Measurements from ENCODE around the gene FRMD4A. TPM values are rescaled to one million over a fixed set of nuclear protein-coding genes. Genes with fewer than 3 reads are reported as not detected.
A peak's percentile ranks its signal among the peaks of the same experiment; 100 is the strongest.
"Not testable (repeated sequence)": the region's sequence is repeated elsewhere in the genome, so short reads cannot be mapped to it uniquely, and the experiment has no call there.

The FRMD4A gene
- total RNA-seq, 1 experiment from 2014 or later: 18.3 TPM

DNA sequence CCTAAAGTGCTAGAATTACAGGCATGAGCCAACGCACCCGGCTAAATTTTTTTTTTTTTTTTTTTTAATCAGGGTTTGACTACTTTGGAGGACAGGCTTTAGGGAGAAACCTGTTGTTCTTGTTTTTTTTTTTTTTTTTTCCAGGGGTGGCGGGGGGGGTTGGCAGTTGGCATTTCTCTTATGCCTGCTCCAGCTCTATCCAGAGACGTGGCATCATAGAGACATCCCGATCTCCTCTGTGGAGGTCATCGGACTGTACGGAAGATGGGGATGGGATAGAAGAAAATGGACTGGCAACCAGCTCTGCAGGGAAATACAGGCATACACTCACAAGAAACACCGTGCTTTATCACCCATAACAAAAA is 613.2 kb downstream of the FRMD4A start:
- intact Hi-C loops (cut with micrococcal nuclease; ENCODE audit: unreplicated experiment): loop anchor here (2.0 kb wide), 1 partner anchor 59 kb away; no protein-coding TSS in a partner anchor
- no TSS peak for BruUV-seq (replicated peaks)
- Histone ChIP-seq H3K27me3 (ENCODE audit: insufficient read depth, low read depth) (no peaks in the 10 kb centered on the region), H2AFZ (peak overlapping the region; percentile 72), H3K79me2 (ENCODE audit: low read depth) (no peaks in the 10 kb centered on the region), H3K27ac (peak overlapping the region; percentile 65), H3K9me2 (ENCODE audit: insufficient read depth) (no peaks in the 10 kb centered on the region), H3K4me1 (replicated peaks; ENCODE audit: insufficient read depth) (peaks cover 27% of the 10 kb centered on the region), H4K20me1 (ENCODE audit: insufficient read depth) (no peaks in the 10 kb centered on the region), H3K4me3 (peak overlapping the region; percentile 55), H3K9me3 (ENCODE audit: insufficient read depth, low read depth) (no peaks in the 10 kb centered on the region), H3K4me2 (peak overlapping the region; percentile 90), H3K36me3 (ENCODE audit: low read depth) (no peaks in the 10 kb centered on the region), H3F3A (ENCODE audit: insufficient read depth, low read depth) (peaks cover 32% of the 10 kb centered on the region)
- POLR2A ChIA-PET (ENCODE audit: unreplicated experiment): interaction anchor here (0.6 to 1.2 kb wide), 3 partner anchors 9 to 1380 kb away, joined by 3 to 21 read pairs (median 8); no protein-coding TSS in a partner anchor
- CTCF ChIA-PET: interaction anchor here (0.6 kb wide), 1 partner anchor 11 kb away, joined by 7 read pairs; no protein-coding TSS in a partner anchor
- peak in 1 of 2 experiments; percentile 75 for DNase-seq
- TF ChIP-seq, protein P1, sequence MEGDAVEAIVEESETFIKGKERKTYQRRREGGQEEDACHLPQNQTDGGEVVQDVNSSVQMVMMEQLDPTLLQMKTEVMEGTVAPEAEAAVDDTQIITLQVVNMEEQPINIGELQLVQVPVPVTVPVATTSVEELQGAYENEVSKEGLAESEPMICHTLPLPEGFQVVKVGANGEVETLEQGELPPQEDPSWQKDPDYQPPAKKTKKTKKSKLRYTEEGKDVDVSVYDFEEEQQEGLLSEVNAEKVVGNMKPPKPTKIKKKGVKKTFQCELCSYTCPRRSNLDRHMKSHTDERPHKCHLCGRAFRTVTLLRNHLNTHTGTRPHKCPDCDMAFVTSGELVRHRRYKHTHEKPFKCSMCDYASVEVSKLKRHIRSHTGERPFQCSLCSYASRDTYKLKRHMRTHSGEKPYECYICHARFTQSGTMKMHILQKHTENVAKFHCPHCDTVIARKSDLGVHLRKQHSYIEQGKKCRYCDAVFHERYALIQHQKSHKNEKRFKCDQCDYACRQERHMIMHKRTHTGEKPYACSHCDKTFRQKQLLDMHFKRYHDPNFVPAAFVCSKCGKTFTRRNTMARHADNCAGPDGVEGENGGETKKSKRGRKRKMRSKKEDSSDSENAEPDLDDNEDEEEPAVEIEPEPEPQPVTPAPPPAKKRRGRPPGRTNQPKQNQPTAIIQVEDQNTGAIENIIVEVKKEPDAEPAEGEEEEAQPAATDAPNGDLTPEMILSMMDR (conservative IDR thresholded peaks at IDR 0.05): no peak
- no peak for TF ChIP-seq EZH2 (IDR thresholded peaks at IDR 0.05; ENCODE audit: low read depth)

DNA sequence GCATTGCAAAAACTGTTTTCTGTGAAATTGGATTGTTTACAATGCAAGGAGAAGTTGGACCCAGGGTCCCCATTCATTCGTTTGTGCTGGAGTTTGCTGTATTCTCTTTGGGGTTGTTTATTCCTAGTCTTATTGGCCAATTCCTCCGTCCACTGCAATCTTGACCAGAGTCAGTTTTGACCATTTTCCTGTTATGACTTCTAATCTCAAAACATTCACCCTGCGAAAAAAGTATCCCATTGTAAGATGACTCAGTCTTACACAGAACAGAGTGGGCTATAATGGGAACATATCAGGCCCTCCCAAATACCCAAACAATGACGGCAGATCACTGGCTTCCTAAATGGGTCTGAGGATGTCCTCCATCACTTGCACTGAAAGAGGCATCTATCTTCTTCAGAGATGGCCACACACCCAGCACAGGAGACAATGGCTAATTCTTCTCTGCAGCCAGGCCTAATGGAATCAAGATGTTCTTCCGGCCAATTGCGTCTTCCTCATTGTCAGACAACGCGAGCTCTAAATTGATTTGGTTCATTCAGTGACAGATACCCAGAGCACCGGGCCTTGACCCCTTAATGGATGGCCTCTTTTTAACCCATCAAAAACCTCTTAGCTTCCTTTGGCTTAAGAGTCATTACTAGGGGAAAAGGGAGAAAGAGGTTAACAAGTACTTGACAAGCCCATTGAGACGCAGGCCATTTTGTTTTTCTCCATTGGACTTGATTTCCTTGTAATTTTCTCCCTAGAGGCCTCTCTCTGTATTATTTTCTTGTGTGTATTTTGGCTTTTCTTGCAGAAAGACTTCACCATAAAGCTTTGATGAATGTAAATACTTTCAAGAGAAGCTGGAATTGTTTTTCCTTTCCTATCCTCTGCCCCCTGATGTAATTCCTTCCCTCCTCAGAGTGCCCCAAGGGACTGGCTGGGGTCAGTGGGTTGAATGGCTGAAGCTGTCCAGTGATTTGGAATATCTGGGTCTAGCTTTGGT is 614.3 kb downstream of the FRMD4A start:
- Histone ChIP-seq H3K9me2 (ENCODE audit: insufficient read depth) (no peaks in the 10 kb centered on the region), H3K4me2 (no peak overlapping the region), H4K20me1 (ENCODE audit: insufficient read depth) (no peaks in the 10 kb centered on the region), H3K79me2 (ENCODE audit: low read depth) (no peaks in the 10 kb centered on the region), H3F3A (ENCODE audit: insufficient read depth, low read depth) (peaks cover 32% of the 10 kb centered on the region), H2AFZ (no peak overlapping the region), H3K27me3 (ENCODE audit: insufficient read depth, low read depth) (no peaks in the 10 kb centered on the region), H3K4me1 (replicated peaks; ENCODE audit: insufficient read depth) (peaks cover 30% of the 10 kb centered on the region), H3K4me3 (no peak overlapping the region), H3K27ac (peak overlapping the region; percentile 65; the same call in 1 of the 2 replicates), H3K9me3 (ENCODE audit: insufficient read depth, low read depth) (no peaks in the 10 kb centered on the region), H3K36me3 (ENCODE audit: low read depth) (no peaks in the 10 kb centered on the region)
- no peak for DNase-seq
- intact Hi-C loops (cut with micrococcal nuclease; ENCODE audit: unreplicated experiment): loop anchor here (2.0 kb wide), 1 partner anchor 60 kb away; no protein-coding TSS in a partner anchor
- ChIA-PET POLR2A (ENCODE audit: unreplicated experiment) (interaction anchor here (0.6 to 1.2 kb wide), 2 partner anchors 7 to 1381 kb away, joined by 8 to 21 read pairs; no protein-coding TSS in a partner anchor), CTCF (interaction anchor here (0.6 kb wide), 3 partner anchors 12 to 104 kb away, joined by 3 to 7 read pairs (median 3); no protein-coding TSS in a partner anchor)
- TF ChIP-seq, protein P1 (conservative IDR thresholded peaks at IDR 0.05): no peak
- TF ChIP-seq EZH2 (IDR thresholded peaks at IDR 0.05; ENCODE audit: low read depth): no peak
- BruUV-seq (replicated peaks): no TSS peak

DNA sequence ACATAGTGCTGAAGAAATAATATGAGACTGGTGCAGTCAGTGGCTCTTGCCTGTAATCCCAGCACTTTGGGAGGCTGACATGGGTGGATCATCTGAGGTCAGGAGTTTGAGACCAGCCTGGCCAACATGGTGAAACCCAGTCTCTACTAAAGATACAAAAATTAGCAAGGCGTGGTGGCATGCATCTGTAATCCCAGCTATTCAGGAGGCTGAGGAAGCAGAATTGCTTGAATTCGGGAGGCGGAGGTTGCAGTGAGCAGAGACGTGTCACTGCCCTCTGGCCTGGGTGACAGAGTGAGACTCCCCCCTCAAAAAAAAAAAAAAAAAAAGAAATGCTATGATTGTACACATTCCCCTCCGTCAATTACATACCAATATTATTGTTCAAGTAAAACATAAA is 615.1 kb downstream of the FRMD4A start:
- H3K9me3 ChIP-seq (ENCODE audit: insufficient read depth, low read depth); BruUV-seq (replicated peaks); H3K79me2 ChIP-seq (ENCODE audit: low read depth); H3K27me3 ChIP-seq (ENCODE audit: insufficient read depth, low read depth); H3K9me2 ChIP-seq (ENCODE audit: insufficient read depth); H3K4me2 ChIP-seq; H4K20me1 ChIP-seq (ENCODE audit: insufficient read depth); H2AFZ ChIP-seq; CTCF ChIA-PET; H3K4me3 ChIP-seq; H3K36me3 ChIP-seq (ENCODE audit: low read depth); intact Hi-C loops (cut with micrococcal nuclease; ENCODE audit: unreplicated experiment); H3K27ac ChIP-seq; DNase-seq: not testable (repeated sequence)
- H3F3A ChIP-seq (ENCODE audit: insufficient read depth, low read depth): peaks cover 32% of the 10 kb centered on the region
- POLR2A ChIA-PET (ENCODE audit: unreplicated experiment): interaction anchor here (0.8 kb wide), 1 partner anchor 1366 kb away, joined by 6 read pairs; no protein-coding TSS in a partner anchor
- peaks cover 30% of the 10 kb centered on the region for H3K4me1 ChIP-seq (replicated peaks; ENCODE audit: insufficient read depth)
